AG09309 (cell line): ENCODE measurements around the gene GLB1L2.
"Not testable (repeated sequence)": the region's sequence is repeated elsewhere in the genome, so short reads cannot be mapped to it uniquely, and the experiment has no call there.

Experiments used
- DNase-seq: peaks from one replicate; pipeline ENCODE4 v3.0.0-alpha.2; 2010; ENCODE audit warnings: low read depth
- H3K4me3 ChIP-seq: 2 replicates; pipeline ENCODE4 v1.5.1; 2011; ENCODE audit warnings: mild to moderate bottlenecking, low read depth, low read length, moderate library complexity; ENCODE audit not compliant: control insufficient read depth
- TF ChIP-seq, protein P1 (sequence below): IDR thresholded peaks from 2 replicates; pipeline ENCODE4 v1.5.1; 2011; ENCODE audit warnings: mild to moderate bottlenecking, low read depth, low read length, inconsistent platforms; ENCODE audit not compliant: insufficient read depth, control insufficient read depth; ENCODE audit errors: missing control alignments

Gene GLB1L2

DNA sequence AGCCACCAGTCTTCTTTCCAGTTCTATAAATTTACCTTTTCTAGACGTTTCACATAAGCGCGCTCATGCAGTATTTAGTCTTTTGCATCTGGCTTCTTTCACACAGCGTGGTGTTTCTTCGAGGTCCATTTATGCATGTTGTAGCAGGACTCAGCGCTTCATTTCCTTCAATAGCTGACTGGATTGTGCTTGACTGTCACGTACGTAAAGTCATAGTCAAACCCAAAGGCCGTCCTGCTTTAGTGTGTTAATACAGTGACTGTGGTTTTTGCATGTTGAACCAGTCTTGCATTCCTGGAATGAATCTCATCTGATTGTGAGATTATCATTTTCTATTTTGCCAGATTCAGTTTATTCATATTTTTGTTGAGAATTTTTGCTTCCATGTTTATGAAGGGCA lies 37.1 kb upstream of the GLB1L2 start:
- DNase-seq = no peak
- no peak overlapping the region for H3K4me3 ChIP-seq
- TF ChIP-seq, protein P1, sequence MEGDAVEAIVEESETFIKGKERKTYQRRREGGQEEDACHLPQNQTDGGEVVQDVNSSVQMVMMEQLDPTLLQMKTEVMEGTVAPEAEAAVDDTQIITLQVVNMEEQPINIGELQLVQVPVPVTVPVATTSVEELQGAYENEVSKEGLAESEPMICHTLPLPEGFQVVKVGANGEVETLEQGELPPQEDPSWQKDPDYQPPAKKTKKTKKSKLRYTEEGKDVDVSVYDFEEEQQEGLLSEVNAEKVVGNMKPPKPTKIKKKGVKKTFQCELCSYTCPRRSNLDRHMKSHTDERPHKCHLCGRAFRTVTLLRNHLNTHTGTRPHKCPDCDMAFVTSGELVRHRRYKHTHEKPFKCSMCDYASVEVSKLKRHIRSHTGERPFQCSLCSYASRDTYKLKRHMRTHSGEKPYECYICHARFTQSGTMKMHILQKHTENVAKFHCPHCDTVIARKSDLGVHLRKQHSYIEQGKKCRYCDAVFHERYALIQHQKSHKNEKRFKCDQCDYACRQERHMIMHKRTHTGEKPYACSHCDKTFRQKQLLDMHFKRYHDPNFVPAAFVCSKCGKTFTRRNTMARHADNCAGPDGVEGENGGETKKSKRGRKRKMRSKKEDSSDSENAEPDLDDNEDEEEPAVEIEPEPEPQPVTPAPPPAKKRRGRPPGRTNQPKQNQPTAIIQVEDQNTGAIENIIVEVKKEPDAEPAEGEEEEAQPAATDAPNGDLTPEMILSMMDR = no peak

DNA sequence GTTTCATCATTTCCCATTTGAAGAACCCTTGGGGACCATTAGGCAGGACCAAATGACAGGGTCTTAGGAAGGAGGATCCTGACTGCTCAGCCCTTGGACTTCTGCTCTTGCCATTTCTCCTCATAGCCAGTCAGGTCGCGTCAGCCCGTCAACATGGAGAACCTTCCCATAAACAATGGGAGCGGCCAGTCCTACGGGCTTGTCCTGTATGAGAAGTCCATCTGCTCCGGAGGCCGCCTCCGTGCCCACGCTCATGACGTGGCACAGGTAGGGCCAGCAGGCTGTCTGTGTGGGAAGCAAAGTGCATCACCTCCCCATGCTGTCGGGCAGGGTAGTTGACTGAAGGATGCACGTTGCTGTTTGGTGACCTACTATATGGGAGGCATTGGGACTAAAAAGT lies 19.6 kb upstream of the GLB1L2 start:
- DNase-seq = no peak
- TF ChIP-seq, protein P1 = no peak
- H3K4me3 ChIP-seq = no peak overlapping the region

DNA sequence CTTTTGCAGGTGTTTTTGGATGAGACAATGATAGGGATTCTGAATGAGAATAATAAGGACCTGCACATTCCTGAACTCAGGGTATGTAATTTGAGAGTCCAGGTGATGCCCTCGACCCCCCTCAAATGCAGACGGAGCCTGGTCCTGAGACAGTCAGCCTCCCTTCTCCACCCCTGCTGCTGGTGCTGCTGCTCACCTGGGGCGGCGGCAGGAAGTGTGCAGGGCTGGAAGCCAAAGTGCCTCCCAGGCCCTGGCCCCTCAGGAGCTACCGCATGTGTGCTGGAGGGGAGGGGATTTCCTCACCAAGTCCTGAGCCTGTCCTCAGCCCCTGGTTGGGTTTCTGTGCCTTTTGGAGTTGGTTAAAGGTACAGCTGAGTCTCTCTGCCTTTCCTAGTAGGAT lies 19.0 kb upstream of the GLB1L2 start:
- no peak for DNase-seq
- no peak overlapping the region for H3K4me3 ChIP-seq
- TF ChIP-seq, protein P1 = no peak

- no peak for DNase-seq
- no peak overlapping the region for H3K4me3 ChIP-seq
- TF ChIP-seq, protein P1 = no peak
These were observed 18.4 kb upstream of the GLB1L2 start for GRCh38 chr11:134313379-134313778.

GRCh38 chr11:134313821-134314607 lies 17.8 kb upstream of the GLB1L2 start:
- TF ChIP-seq, protein P1 = no peak
- no peak for DNase-seq
- no peak overlapping the region for H3K4me3 ChIP-seq

- TF ChIP-seq, protein P1 = no peak
- DNase-seq = no peak
These were observed 14.7 kb upstream of the GLB1L2 start for GRCh38 chr11:134317103-134317502.

GRCh38 chr11:134321373-134321772 lies 10.4 kb upstream of the GLB1L2 start:
- H3K4me3 ChIP-seq, DNase-seq: not testable (repeated sequence)

More at GRCh38 chr11:134317103-134317502, 14.7 kb upstream of the GLB1L2 start:
- no peak overlapping the region for H3K4me3 ChIP-seq
